K562 (cell line): Measurements from ENCODE around the gene GRIK2. TPM values are rescaled to one million over a fixed set of nuclear protein-coding genes. Genes with fewer than 3 reads are reported as not detected.

Experiments
- ATAC-seq: fragments of 200-7000 bp; cut with Tn5 transposase; 3 replicates; pipeline ENCODE4 v1.9.1; 2020; ENCODE audit warnings: moderate library complexity
- BruUV-seq: library from RNA; stranded (reverse); fragments of 400-500 nt; replicated peaks from 2 replicates; lab custom pipeline; 2021; lab: Mats Ljungman, UMichigan
- CTCF ChIA-PET: fragments of 300-600 bp; formaldehyde crosslinking; extraction: SDS; loops from one replicate; lab custom pipeline; 2021; ENCODE audit warnings: low intra/inter-chr PET ratio; lab: Yijun Ruan, JAX
- POLR2A ChIA-PET: fragments of 300-600, 350-650 bp; sonication (Branson Sonifier 250); formaldehyde crosslinking; extraction: SDS; loops from one replicate; lab custom pipeline; 2021; ENCODE audit warnings: antibody characterized with exemption, inconsistent platforms; lab: Yijun Ruan, JAX
- DNase-seq, 4 experiments: peaks; one replicate each; pipeline versions ENCODE4 v3.0.0 to v3.0.0-alpha.2; 2011 to 2018; ENCODE audit warnings: low spot score in 3 of 4, mixed read lengths in 3 of 4; ENCODE audit errors: extremely low read depth in 1 of 4
- FAIRE-seq: peaks from 2 replicates; lab custom pipeline; 2011; peaks lifted over from hg19 to GRCh38; lab: Jason Lieb, UNC
- H2AFZ ChIP-seq: 2 replicates; pipeline ENCODE4 v1.6.0; 2011; ENCODE audit warnings: low read depth, low read length, control low read depth, inconsistent platforms
- H3K27ac ChIP-seq: fragments of 200-600 bp; 3 replicates; pipeline ENCODE4 v1.8.0; 2011; ENCODE audit warnings: low read depth, mild to moderate bottlenecking, control low read depth, inconsistent platforms, low read length, moderate library complexity, mixed read lengths; ENCODE audit errors: extremely low read depth
- H3K27me3 ChIP-seq, 2 experiments: fragments of 300-600 bp in 1 of 2; 2 replicates in 1 of 2; 3 replicates in 1 of 2; pipeline versions ENCODE4 v1.6.0 to v1.8.0; 2011; ENCODE audit warnings: inconsistent platforms in 2 of 2, low read length in 2 of 2, mild to moderate bottlenecking in 1 of 2, mixed read lengths in 1 of 2, moderate library complexity in 1 of 2; ENCODE audit not compliant: control insufficient read depth in 2 of 2, insufficient read depth in 2 of 2
- H3K36me3 ChIP-seq: fragments of 300-600 bp; 3 replicates; pipeline ENCODE4 v1.8.0; 2011; ENCODE audit warnings: mild to moderate bottlenecking, low read length, inconsistent platforms; ENCODE audit not compliant: control insufficient read depth, insufficient read depth
- H3K4me1 ChIP-seq, 2 experiments: fragments of 200-600 bp in 1 of 2; replicated peaks in 1 of 2; 2 replicates in 1 of 2; 3 replicates in 1 of 2; pipeline versions ENCODE4 v1.5.1 to v1.8.0; 2011; ENCODE audit warnings: inconsistent platforms in 2 of 2, low read length in 2 of 2, mild to moderate bottlenecking in 1 of 2, mixed read lengths in 1 of 2, moderate library complexity in 1 of 2; ENCODE audit not compliant: control insufficient read depth in 2 of 2, insufficient read depth in 2 of 2
- H3K4me2 ChIP-seq: 2 replicates; pipeline ENCODE4 v1.6.1; 2011; ENCODE audit warnings: low read length, control low read depth, inconsistent platforms, mixed read lengths; ENCODE audit not compliant: insufficient read depth
- H3K4me3 ChIP-seq: fragments of 200-600 bp; sonication (generic), shearing (Covaris generic); 2 replicates; pipeline ENCODE4 v1.5.1; 2016; ENCODE audit warnings: control low read depth, inconsistent platforms
- H3K79me2 ChIP-seq: fragments of 200-600 bp; 3 replicates; pipeline ENCODE4 v1.8.0; 2011; ENCODE audit warnings: low read length, inconsistent platforms; ENCODE audit not compliant: control insufficient read depth, insufficient read depth
- H3K9ac ChIP-seq, 2 experiments: 2 replicates each; pipeline versions ENCODE4 v1.6.0 to v1.6.1; 2011; ENCODE audit warnings: low read depth in 2 of 2, low read length in 2 of 2, control low read depth in 1 of 2, inconsistent platforms in 1 of 2, mild to moderate bottlenecking in 1 of 2, mixed read lengths in 1 of 2; ENCODE audit not compliant: insufficient read depth in 1 of 2
- H3K9me1 ChIP-seq: one replicate; pipeline ENCODE4 v1.6.0; 2011; ENCODE audit warnings: inconsistent platforms, mild to moderate bottlenecking, low read length, moderate library complexity; ENCODE audit not compliant: control insufficient read depth, insufficient read depth
- H3K9me3 ChIP-seq: replicated peaks from 2 replicates; pipeline ENCODE4 v1.5.1; 2011; ENCODE audit warnings: low read depth, low read length, inconsistent platforms; ENCODE audit not compliant: control insufficient read depth, insufficient read depth
- H4K20me1 ChIP-seq: replicated peaks from 2 replicates; pipeline ENCODE4 v1.6.1; 2011; ENCODE audit warnings: low read length, inconsistent platforms, mixed read lengths; ENCODE audit not compliant: control insufficient read depth, insufficient read depth
- ADNP ChIP-seq: fragments of 200-800 bp; sonication (Bioruptor generic); IDR thresholded peaks from 2 replicates; pipeline ENCODE4 v1.6.1; 2016; ENCODE audit warnings: missing genetic modification characterization, missing compliant biosample characterization
- BHLHE40 ChIP-seq: IDR thresholded peaks from 2 replicates; pipeline ENCODE4 v1.6.1; 2011; ENCODE audit warnings: low read length, improper control_type of control experiment
- GABPB2 ChIP-seq: fragments of 250-450 bp; sonication (Bioruptor Pico); conservative IDR thresholded peaks from 2 replicates; pipeline ENCODE4 v1.5.1; 2021; ENCODE audit warnings: mild to moderate bottlenecking
- MIER1 ChIP-seq: fragments of 450-650 bp; IDR thresholded peaks from 2 replicates; pipeline ENCODE4 v1.6.1; 2016; ENCODE audit warnings: antibody characterized with exemption, mild to moderate bottlenecking, low read depth
- STAT5B ChIP-seq: fragments of 250-450 bp; sonication (Bioruptor Pico); IDR thresholded peaks from 2 replicates; pipeline ENCODE4 v1.8.0; 2021; ENCODE audit warnings: mild to moderate bottlenecking, inconsistent platforms
- YBX1 ChIP-seq: fragments of 450-650 bp; IDR thresholded peaks from 2 replicates; pipeline ENCODE4 v1.7.1; 2016; ENCODE audit warnings: mild to moderate bottlenecking
- ZKSCAN8 ChIP-seq: fragments of 200-800 bp; sonication (Bioruptor generic); IDR thresholded peaks from 2 replicates; pipeline ENCODE4 v1.6.1; 2016; ENCODE audit warnings: missing genetic modification characterization, missing compliant biosample characterization
- ZNF263 ChIP-seq: sonication (generic); formaldehyde crosslinking; IDR thresholded peaks from 2 replicates; pipeline ENCODE4 v1.8.0; 2022; ENCODE audit warnings: mild to moderate bottlenecking, missing genetic modification reagents, borderline replicate concordance
- ZNF431 ChIP-seq: sonication (generic); formaldehyde crosslinking; IDR thresholded peaks from 2 replicates; pipeline ENCODE4 v1.8.0; 2022; ENCODE audit warnings: mild to moderate bottlenecking, missing genetic modification reagents
- ZNF717 ChIP-seq: fragments of 250-450 bp; sonication (Bioruptor Pico); IDR thresholded peaks from 2 replicates; pipeline ENCODE4 v1.5.0; 2021
- ZNF766 ChIP-seq: fragments of 200-800 bp; sonication (Bioruptor generic); conservative IDR thresholded peaks from 2 replicates; pipeline ENCODE4 v1.6.1; 2016; ENCODE audit warnings: missing genetic modification characterization, missing compliant biosample characterization
- WGBS: fragments of 100-300 bp; shearing (Covaris generic); methylation state at CpG from one replicate; pipeline ENCODE4 v1.1.6; 2016; ENCODE audit warnings: low coverage, mixed read lengths; ENCODE audit not compliant: insufficient coverage; ENCODE audit errors: missing lambda C conversion rate; 5-methylcytosine and 5-hydroxymethylcytosine counted together
- in situ Hi-C: fragments of 300-500 bp; cut with MboI; formaldehyde crosslinking; loops from 4 replicates; pipeline ENCODE4 v1.15.0; 2018; ENCODE audit warnings: inconsistent platforms, mixed read lengths
- intact Hi-C: fragments of 100-400 bp; cut with micrococcal nuclease; formaldehyde crosslinking; loops from 2 replicates; pipeline ENCODE4 v1.14.2; 2022
- polyA plus RNA-seq, 8 experiments: library from polyadenylated mRNA; depleted of rRNA in 4 of 8; stranded (reverse) in 5 of 8; unstranded in 3 of 8; fragments of >200 nt; fragmentation: Nextera tagmentation in 2 of 8; fragmentation: Illumina TruSeq in 1 of 8; extraction: Ambion mirVana in 2 of 8; extraction: Trizol in 1 of 8; gene quantifications; 2 replicates each; pipeline versions ENCODE4 v1.2.1 to v1.2.3, GENCODE V29; 2011 to 2014; ENCODE audit warnings: inconsistent platforms in 1 of 8, missing spikeins in 1 of 8
- total RNA-seq, 7 experiments: library from RNA; depleted of rRNA in 6 of 7; stranded (reverse); fragments of >200 nt in 6 of 7; fragmentation: Illumina TruSeq in 2 of 7; extraction: Trizol in 2 of 7; gene quantifications; 2 replicates each; pipeline versions ENCODE4 v1.2.1 to v1.2.3, GENCODE V29; 2011 to 2021; ENCODE audit warnings: low replicate concordance in 1 of 7
- TF ChIP-seq, protein P1 (sequence below), 2 experiments: fragments of 450-650 bp; conservative IDR thresholded peaks; 2 replicates each; pipeline ENCODE4 v1.6.1; 2017; ENCODE audit warnings: mild to moderate bottlenecking in 2 of 2, moderate library complexity in 2 of 2
- TF ChIP-seq, protein P2 (sequence below): fragments of 450-650 bp; formaldehyde crosslinking; IDR thresholded peaks from 2 replicates; pipeline ENCODE4 v1.4.0; 2020; ENCODE audit warnings: mild to moderate bottlenecking, mixed read lengths
- TF ChIP-seq, protein P3 (sequence below): fragments of 250-450 bp; sonication (Bioruptor Pico); IDR thresholded peaks from 2 replicates; pipeline ENCODE4 v1.8.0; 2021; ENCODE audit warnings: moderate library complexity, mild to moderate bottlenecking, inconsistent platforms

GRIK2 gene
- total and polyA plus RNA-seq, 9 of the 15 experiments (the other 6 are each of a cell fraction or from before 2014, with no cell fraction given) = not detected

DNA sequence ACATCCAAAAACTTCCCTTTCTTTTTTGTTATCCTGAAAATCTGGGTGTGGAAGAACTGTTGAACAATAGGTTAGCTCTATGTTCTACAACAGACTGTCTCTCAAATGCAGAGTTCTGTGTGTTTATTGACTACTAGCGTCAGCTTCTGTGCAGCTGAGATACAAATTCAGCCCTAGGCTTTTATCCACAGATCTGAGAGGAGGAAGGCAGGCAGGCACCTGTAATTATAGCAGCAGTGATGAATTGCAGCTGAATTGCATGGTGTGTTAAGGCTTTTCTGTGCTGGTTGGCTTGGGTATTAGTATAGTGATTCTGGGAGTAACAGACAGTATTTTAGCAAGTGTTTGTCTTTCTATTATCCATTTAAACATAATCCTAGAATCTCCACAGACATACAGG lies 24.4 kb downstream of the GRIK2 start:
- DNase-seq (no peak), FAIRE-seq (no peak), ATAC-seq (no peak)
- in situ Hi-C loops = no loop called here
- Histone ChIP-seq H2AFZ (no peak overlapping the region), H4K20me1 (no peaks in the 10 kb centered on the region), H3K27ac (no peak overlapping the region), H3K4me1 (no peaks in the 10 kb centered on the region), H3K27me3 (no peaks in the 10 kb centered on the region), H3K4me2 (no peak overlapping the region), H3K9me3 (no peaks in the 10 kb centered on the region), H3K4me3 (no peak overlapping the region), H3K79me2 (no peaks in the 10 kb centered on the region), H3K9me1 (no peaks in the 10 kb centered on the region), H3K9ac (no peak overlapping the region), H3K36me3 (no peaks in the 10 kb centered on the region)
- intact Hi-C loops = no loop called here
- POLR2A ChIA-PET = no interaction called here
- no TSS peak for BruUV-seq
- 0% methylated on average over 1 of the region's 1 CpG for WGBS
- TF ChIP-seq ZNF766 (CRISPR knock-in tag) (no peak), STAT5B (no peak), GABPB2 (CRISPR knock-in tag) (no peak), MIER1 (no peak), YBX1 (no peak), BHLHE40 (no peak), ZKSCAN8 (CRISPR knock-in tag) (no peak), ZNF717 (no peak), ZNF263 (no peak), ZNF431 (CRISPR knock-in tag) (no peak), ADNP (tag) (no peak)
- TF ChIP-seq, protein P1, sequence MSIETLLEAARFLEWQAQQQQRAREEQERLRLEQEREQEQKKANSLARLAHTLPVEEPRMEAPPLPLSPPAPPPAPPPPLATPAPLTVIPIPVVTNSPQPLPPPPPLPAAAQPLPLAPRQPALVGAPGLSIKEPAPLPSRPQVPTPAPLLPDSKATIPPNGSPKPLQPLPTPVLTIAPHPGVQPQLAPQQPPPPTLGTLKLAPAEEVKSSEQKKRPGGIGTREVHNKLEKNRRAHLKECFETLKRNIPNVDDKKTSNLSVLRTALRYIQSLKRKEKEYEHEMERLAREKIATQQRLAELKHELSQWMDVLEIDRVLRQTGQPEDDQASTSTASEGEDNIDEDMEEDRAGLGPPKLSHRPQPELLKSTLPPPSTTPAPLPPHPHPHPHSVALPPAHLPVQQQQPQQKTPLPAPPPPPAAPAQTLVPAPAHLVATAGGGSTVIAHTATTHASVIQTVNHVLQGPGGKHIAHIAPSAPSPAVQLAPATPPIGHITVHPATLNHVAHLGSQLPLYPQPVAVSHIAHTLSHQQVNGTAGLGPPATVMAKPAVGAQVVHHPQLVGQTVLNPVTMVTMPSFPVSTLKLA (conservative IDR thresholded peaks at IDR 0.05) = no peak
- TF ChIP-seq, protein P2, sequence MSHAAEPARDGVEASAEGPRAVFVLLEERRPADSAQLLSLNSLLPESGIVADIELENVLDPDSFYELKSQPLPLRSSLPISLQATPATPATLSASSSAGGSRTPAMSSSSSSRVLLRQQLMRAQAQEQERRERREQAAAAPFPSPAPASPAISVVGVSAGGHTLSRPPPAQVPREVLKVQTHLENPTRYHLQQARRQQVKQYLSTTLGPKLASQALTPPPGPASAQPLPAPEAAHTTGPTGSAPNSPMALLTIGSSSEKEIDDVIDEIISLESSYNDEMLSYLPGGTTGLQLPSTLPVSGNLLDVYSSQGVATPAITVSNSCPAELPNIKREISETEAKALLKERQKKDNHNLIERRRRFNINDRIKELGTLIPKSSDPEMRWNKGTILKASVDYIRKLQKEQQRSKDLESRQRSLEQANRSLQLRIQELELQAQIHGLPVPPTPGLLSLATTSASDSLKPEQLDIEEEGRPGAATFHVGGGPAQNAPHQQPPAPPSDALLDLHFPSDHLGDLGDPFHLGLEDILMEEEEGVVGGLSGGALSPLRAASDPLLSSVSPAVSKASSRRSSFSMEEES (CRISPR knock-in tag) = no peak
- TF ChIP-seq, protein P3, sequence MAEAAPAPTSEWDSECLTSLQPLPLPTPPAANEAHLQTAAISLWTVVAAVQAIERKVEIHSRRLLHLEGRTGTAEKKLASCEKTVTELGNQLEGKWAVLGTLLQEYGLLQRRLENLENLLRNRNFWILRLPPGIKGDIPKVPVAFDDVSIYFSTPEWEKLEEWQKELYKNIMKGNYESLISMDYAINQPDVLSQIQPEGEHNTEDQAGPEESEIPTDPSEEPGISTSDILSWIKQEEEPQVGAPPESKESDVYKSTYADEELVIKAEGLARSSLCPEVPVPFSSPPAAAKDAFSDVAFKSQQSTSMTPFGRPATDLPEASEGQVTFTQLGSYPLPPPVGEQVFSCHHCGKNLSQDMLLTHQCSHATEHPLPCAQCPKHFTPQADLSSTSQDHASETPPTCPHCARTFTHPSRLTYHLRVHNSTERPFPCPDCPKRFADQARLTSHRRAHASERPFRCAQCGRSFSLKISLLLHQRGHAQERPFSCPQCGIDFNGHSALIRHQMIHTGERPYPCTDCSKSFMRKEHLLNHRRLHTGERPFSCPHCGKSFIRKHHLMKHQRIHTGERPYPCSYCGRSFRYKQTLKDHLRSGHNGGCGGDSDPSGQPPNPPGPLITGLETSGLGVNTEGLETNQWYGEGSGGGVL (CRISPR knock-in tag) = no peak
- CTCF ChIA-PET = no interaction called here
